ENCODE data around the gene HPN. TPM values are rescaled to one million over a fixed set of nuclear protein-coding genes. Genes with fewer than 3 reads are reported as not detected.
A peak's percentile ranks its signal among the peaks of the same experiment; 100 is the strongest.

Gene HPN
- total and polyA plus RNA-seq, 2 of the 13 experiments (the other 11 are each of a cell fraction or from before 2014, with no cell fraction given): 46.7 to 261 TPM

- 0 out of 2 replicates have a peak, but pooled peaks have one; percentile 28 for TF ChIP-seq CBX5 (CRISPR knock-in tag; IDR thresholded peaks at IDR 0.05; ENCODE audit: borderline replicate concordance)
- no peak for TF ChIP-seq ZNF589 (CRISPR knock-in tag; conservative IDR thresholded peaks at IDR 0.05)
- no peak for TF ChIP-seq ZFP41 (CRISPR knock-in tag; IDR thresholded peaks at IDR 0.05; ENCODE audit: borderline replicate concordance)
- TF ChIP-seq SUZ12 (IDR thresholded peaks at IDR 0.05; ENCODE audit: low read depth, low read length): no peak
- no peak for TF ChIP-seq ZNF282 (IDR thresholded peaks at IDR 0.05; ENCODE audit: partially characterized antibody)
- TF ChIP-seq GABPB1 (CRISPR knock-in tag; IDR thresholded peaks at IDR 0.05): no peak
- TF ChIP-seq SMARCC2 (IDR thresholded peaks at IDR 0.05): no peak
- no peak for TF ChIP-seq E2F1 (CRISPR knock-in tag; IDR thresholded peaks at IDR 0.05)
- TF ChIP-seq MATR3 (CRISPR knock-in tag; IDR thresholded peaks at IDR 0.05): no peak
- no peak for TF ChIP-seq TCF12 (IDR thresholded peaks at IDR 0.05)
- TF ChIP-seq TCF12 (CRISPR knock-in tag; IDR thresholded peaks at IDR 0.05): no peak
- TF ChIP-seq ZNF563 (CRISPR knock-in tag; IDR thresholded peaks at IDR 0.05): no peak
- TF ChIP-seq PATZ1 (CRISPR knock-in tag; IDR thresholded peaks at IDR 0.05): peak; percentile 20; the same call in 1 of the 2 replicates
- no peak for TF ChIP-seq ZNF121 (CRISPR knock-in tag; IDR thresholded peaks at IDR 0.05)
- no peak for TF ChIP-seq TBL1XR1 (IDR thresholded peaks at IDR 0.05; ENCODE audit: borderline replicate concordance, low read length, partially characterized antibody)
Measured at GRCh38 chr19:35029737-35030256, 11.7 kb upstream of the HPN start (continued).
